PC-9 (cell line): ENCODE measurements around the gene PCGF2. TPM values are rescaled to one million over a fixed set of nuclear protein-coding genes. Genes with fewer than 3 reads are reported as not detected.

Experiments
- BruUV-seq: library from RNA; stranded (reverse); fragments of 400-500 nt; replicated peaks from 2 replicates; lab custom pipeline; 2021; lab: Mats Ljungman, UMichigan
- CTCF ChIA-PET: fragments of 300-600 bp; sonication (Branson Sonifier 250); formaldehyde crosslinking; loops from one replicate; lab custom pipeline; 2022; ENCODE audit warnings: antibody characterized with exemption; lab: Charles Lee
- POLR2A ChIA-PET: fragments of 300-600 bp; sonication (Branson Sonifier 250); formaldehyde crosslinking; loops from one replicate; lab custom pipeline; 2022; ENCODE audit warnings: antibody characterized with exemption; ENCODE audit not compliant: unreplicated experiment; lab: Charles Lee
- DNase-seq, 2 experiments: peaks; one replicate each; pipeline versions ENCODE4 v3.0.0 to v3.0.0-alpha.2; 2015 to 2022; ENCODE audit warnings: mixed read lengths in 1 of 2
- H2AFZ ChIP-seq: fragments of 200-600 bp; sonication (generic); 2 replicates; pipeline ENCODE4 v1.8.1; 2017; ENCODE audit warnings: antibody characterized with exemption
- H3F3A ChIP-seq: fragments of 200-600 bp; sonication (generic); 2 replicates; pipeline ENCODE4 v1.8.1; 2017; ENCODE audit warnings: antibody characterized with exemption, mild to moderate bottlenecking, low read depth; ENCODE audit not compliant: insufficient read depth
- H3K27ac ChIP-seq: fragments of 200-600 bp; sonication (generic); 2 replicates; pipeline ENCODE4 v1.6.1; 2016; ENCODE audit warnings: mixed run types
- H3K27me3 ChIP-seq: fragments of 200-600 bp; sonication (generic); 2 replicates; pipeline ENCODE4 v1.6.1; 2016; ENCODE audit warnings: low read depth, mixed run types; ENCODE audit not compliant: insufficient read depth
- H3K36me3 ChIP-seq: fragments of 200-600 bp; sonication (generic); 2 replicates; pipeline ENCODE4 v1.6.1; 2016; ENCODE audit warnings: low read depth, mixed run types
- H3K4me1 ChIP-seq: fragments of 200-600 bp; sonication (generic); replicated peaks from 2 replicates; pipeline ENCODE4 v1.6.1; 2016; ENCODE audit warnings: mixed run types; ENCODE audit not compliant: insufficient read depth
- H3K4me2 ChIP-seq: fragments of 200-600 bp; sonication (generic); 2 replicates; pipeline ENCODE4 v1.6.1; 2017; ENCODE audit warnings: mixed run types
- H3K4me3 ChIP-seq: fragments of 200-600 bp; sonication (generic); 2 replicates; pipeline ENCODE4 v1.6.1; 2016; ENCODE audit warnings: mixed run types
- H3K79me2 ChIP-seq: fragments of 200-600 bp; sonication (generic); 2 replicates; pipeline ENCODE4 v1.6.1; 2017; ENCODE audit warnings: low read depth, mixed run types
- H3K9me2 ChIP-seq: fragments of 200-600 bp; sonication (generic); 2 replicates; pipeline ENCODE4 v1.8.1; 2017; ENCODE audit warnings: mild to moderate bottlenecking; ENCODE audit not compliant: insufficient read depth
- H3K9me3 ChIP-seq: fragments of 200-600 bp; sonication (generic); 2 replicates; pipeline ENCODE4 v1.8.1; 2016; ENCODE audit warnings: low read depth; ENCODE audit not compliant: insufficient read depth
- H4K20me1 ChIP-seq: fragments of 200-600 bp; sonication (generic); 2 replicates; pipeline ENCODE4 v1.8.1; 2017; ENCODE audit not compliant: insufficient read depth
- EZH2 ChIP-seq: fragments of 200-600 bp; sonication (generic); IDR thresholded peaks from 2 replicates; pipeline ENCODE4 v1.8.0; 2017; ENCODE audit warnings: antibody characterized with exemption, low read depth
- intact Hi-C: fragments of 100-400 bp; cut with micrococcal nuclease; formaldehyde crosslinking; loops from one replicate; pipeline ENCODE4 v1.10.0; 2022; ENCODE audit not compliant: unreplicated experiment
- total RNA-seq: library from RNA; stranded (reverse); gene quantifications from 2 replicates; pipeline ENCODE4 v1.2.3, GENCODE V29; 2021
- TF ChIP-seq, protein P1 (sequence below): fragments of 200-600 bp; sonication (generic); conservative IDR thresholded peaks from 2 replicates; pipeline ENCODE4 v1.6.1; 2017; ENCODE audit warnings: mixed run types, antibody characterized with exemption, mild to moderate bottlenecking, moderate library complexity

The PCGF2 gene
- total RNA-seq, 1 experiment from 2014 or later: 43.3 TPM

DNA sequence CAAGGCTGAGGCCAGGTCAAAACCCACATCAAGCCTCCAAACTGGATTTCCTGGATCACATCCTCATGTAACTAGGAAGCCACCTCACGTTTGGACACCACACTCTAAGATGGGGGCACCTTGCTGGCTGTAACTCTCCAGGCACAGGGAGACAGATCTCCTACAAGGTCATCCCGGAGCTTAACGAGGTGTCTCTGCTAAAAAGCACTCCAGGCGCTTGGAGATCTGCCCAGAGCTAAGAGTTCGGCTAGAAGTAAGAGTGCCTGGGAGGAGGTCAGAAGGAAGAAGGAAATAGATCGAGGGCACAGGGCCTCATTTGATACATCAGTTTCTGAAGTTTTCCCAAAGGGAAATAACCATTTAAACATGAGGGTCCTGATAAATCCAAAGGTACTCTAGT lies 20.3 kb upstream of the PCGF2 start:
- Histone ChIP-seq H4K20me1 (0 out of 2 replicates have a peak, but pooled peaks cover 3% of the 10 kb centered on the region), H3K9me2 (no peaks in the 10 kb centered on the region), H3F3A (peaks cover 23% of the 10 kb centered on the region), H3K4me2 (no peak overlapping the region), H2AFZ (no peak overlapping the region), H3K27me3 (no peaks in the 10 kb centered on the region), H3K27ac (no peak overlapping the region), H3K79me2 (no peaks in the 10 kb centered on the region), H3K4me1 (no peaks in the 10 kb centered on the region), H3K36me3 (peaks cover 12% of the 10 kb centered on the region; the same call in 1 of the 2 replicates), H3K9me3 (no peaks in the 10 kb centered on the region), H3K4me3 (no peak overlapping the region)
- POLR2A ChIA-PET: no interaction called here
- TF ChIP-seq, protein P1, sequence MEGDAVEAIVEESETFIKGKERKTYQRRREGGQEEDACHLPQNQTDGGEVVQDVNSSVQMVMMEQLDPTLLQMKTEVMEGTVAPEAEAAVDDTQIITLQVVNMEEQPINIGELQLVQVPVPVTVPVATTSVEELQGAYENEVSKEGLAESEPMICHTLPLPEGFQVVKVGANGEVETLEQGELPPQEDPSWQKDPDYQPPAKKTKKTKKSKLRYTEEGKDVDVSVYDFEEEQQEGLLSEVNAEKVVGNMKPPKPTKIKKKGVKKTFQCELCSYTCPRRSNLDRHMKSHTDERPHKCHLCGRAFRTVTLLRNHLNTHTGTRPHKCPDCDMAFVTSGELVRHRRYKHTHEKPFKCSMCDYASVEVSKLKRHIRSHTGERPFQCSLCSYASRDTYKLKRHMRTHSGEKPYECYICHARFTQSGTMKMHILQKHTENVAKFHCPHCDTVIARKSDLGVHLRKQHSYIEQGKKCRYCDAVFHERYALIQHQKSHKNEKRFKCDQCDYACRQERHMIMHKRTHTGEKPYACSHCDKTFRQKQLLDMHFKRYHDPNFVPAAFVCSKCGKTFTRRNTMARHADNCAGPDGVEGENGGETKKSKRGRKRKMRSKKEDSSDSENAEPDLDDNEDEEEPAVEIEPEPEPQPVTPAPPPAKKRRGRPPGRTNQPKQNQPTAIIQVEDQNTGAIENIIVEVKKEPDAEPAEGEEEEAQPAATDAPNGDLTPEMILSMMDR: no peak
- TF ChIP-seq EZH2: no peak
- CTCF ChIA-PET: no interaction called here
- DNase-seq: no peak
- no TSS peak for BruUV-seq
- intact Hi-C loops: no loop called here

DNA sequence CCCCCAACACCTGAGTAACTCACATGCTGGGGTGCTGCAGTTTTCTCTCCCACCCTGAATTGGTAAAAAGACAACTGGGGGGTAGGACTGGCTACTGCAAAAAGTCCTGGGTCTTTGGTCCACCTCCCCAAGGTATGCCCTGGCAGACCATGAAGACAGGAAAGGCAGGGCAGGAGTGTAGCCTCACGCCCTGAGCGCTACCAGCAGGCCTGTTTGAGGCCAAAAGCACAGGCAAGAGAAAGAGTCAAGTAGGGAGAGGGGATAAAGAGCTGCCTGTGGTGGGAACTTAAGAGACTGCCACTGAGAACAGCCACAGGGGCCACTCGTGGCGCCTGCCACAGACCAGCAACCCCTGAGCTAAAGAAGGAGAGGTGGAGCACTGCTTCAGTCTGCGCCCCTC lies 18.2 kb upstream of the PCGF2 start:
- no TSS peak for BruUV-seq
- ChIA-PET POLR2A (no interaction called here), CTCF (no interaction called here)
- intact Hi-C loops: no loop called here
- H3K4me3 ChIP-seq: no peak overlapping the region
- TF ChIP-seq, protein P1: no peak
- TF ChIP-seq EZH2: no peak
- no peaks in the 10 kb centered on the region for H3K27me3 ChIP-seq
- no peaks in the 10 kb centered on the region for H3K79me2 ChIP-seq
- no peak overlapping the region for H3K4me2 ChIP-seq
- H3K27ac ChIP-seq: no peak overlapping the region
- H3K4me1 ChIP-seq: no peaks in the 10 kb centered on the region
- H3K9me3 ChIP-seq: no peaks in the 10 kb centered on the region
- H2AFZ ChIP-seq: no peak overlapping the region
- DNase-seq: no peak
- H4K20me1 ChIP-seq: 0 out of 2 replicates have a peak, but pooled peaks cover 9% of the 10 kb centered on the region
- H3K9me2 ChIP-seq: no peaks in the 10 kb centered on the region
- H3K36me3 ChIP-seq: peaks cover 5% of the 10 kb centered on the region; the same call in 1 of the 2 replicates
- H3F3A ChIP-seq: peaks cover 31% of the 10 kb centered on the region

DNA sequence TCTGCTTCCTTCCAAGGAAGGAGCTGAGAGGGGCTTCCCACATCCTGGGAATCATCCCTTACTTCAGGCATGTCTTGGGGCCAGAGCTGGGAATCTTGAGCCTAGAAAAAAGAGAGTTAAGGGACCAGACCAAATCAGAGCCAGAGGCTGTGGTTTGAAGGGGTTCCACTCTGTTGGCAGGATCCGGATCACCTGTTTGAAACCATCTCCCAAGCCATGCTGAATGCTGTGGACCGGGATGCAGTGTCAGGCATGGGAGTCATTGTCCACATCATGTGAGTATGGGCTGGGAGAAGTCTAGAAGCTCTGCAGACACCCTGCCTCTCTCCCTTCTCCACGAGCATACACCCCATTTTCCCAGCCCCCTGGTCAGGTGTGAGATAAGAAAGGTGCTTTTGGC lies 14.1 kb upstream of the PCGF2 start:
- H3K9me2 ChIP-seq: no peaks in the 10 kb centered on the region
- H3K4me2 ChIP-seq: no peak overlapping the region
- no peak overlapping the region for H3K4me3 ChIP-seq
- TF ChIP-seq, protein P1: no peak
- H3K27ac ChIP-seq: no peak overlapping the region
- no peaks in the 10 kb centered on the region for H3K27me3 ChIP-seq
- ChIA-PET CTCF (no interaction called here), POLR2A (interaction anchor here (0.7 kb wide), 1 partner anchor 106 kb away, joined by 5 read pairs; no protein-coding TSS in a partner anchor)
- peaks cover 21% of the 10 kb centered on the region for H3K36me3 ChIP-seq
- H3K9me3 ChIP-seq: no peaks in the 10 kb centered on the region
- intact Hi-C loops: no loop called here
- H4K20me1 ChIP-seq: peaks cover 14% of the 10 kb centered on the region; the same call in 1 of the 2 replicates
- no peak for DNase-seq
- H3K79me2 ChIP-seq: peaks cover 2% of the 10 kb centered on the region; the same call in 1 of the 2 replicates
- BruUV-seq: no TSS peak
- no peaks in the 10 kb centered on the region for H3K4me1 ChIP-seq
- peaks cover 15% of the 10 kb centered on the region for H3F3A ChIP-seq
- no peak overlapping the region for H2AFZ ChIP-seq
